ENCODE data around the gene C1QL1. TPM values are rescaled to one million over a fixed set of nuclear protein-coding genes. Genes with fewer than 3 reads are reported as not detected.

Gene C1QL1
- polyA plus RNA-seq, 1 donor from 2014 or later, result 0.19 TPM

- no peak overlapping the region for H3K9ac ChIP-seq (ENCODE audit: low read length)
- no peak overlapping the region for H3K27ac ChIP-seq (ENCODE audit: low read length)
- TF ChIP-seq EZH2 (IDR thresholded peaks at IDR 0.05; ENCODE audit: borderline replicate concordance, insufficient read depth, low read length, poor library complexity, severe bottlenecking) (no peak), RAD21 (conservative IDR thresholded peaks at IDR 0.05) (no peak), CTCF (IDR thresholded peaks at IDR 0.05; ENCODE audit: poor library complexity, severe bottlenecking) (no peak), SMC3 (conservative IDR thresholded peaks at IDR 0.05; ENCODE audit: poor library complexity) (no peak), POLR2AphosphoS5 (IDR thresholded peaks at IDR 0.05) (no peak), EP300 (conservative IDR thresholded peaks at IDR 0.05; ENCODE audit: poor library complexity, severe bottlenecking) (no peak), REST (IDR thresholded peaks at IDR 0.05; ENCODE audit: borderline replicate concordance) (no peak), MXI1 (conservative IDR thresholded peaks at IDR 0.05; ENCODE audit: poor library complexity, severe bottlenecking) (no peak), TAF1 (IDR thresholded peaks at IDR 0.05; ENCODE audit: low read depth) (no peak)
- H3K27me3 ChIP-seq (ENCODE audit: insufficient read depth, low read depth, low read length), result no peaks in the 10 kb centered on the region
- no peaks in the 10 kb centered on the region for H4K20me1 ChIP-seq (ENCODE audit: insufficient read depth)
- H3K79me2 ChIP-seq (replicated peaks; ENCODE audit: insufficient read depth, low read length), result no peaks in the 10 kb centered on the region
- H3K4me2 ChIP-seq (ENCODE audit: low read length), result no peak overlapping the region
- H3K4me3 ChIP-seq (ENCODE audit: low read length), result no peak overlapping the region
- H3K9me2 ChIP-seq (ENCODE audit: insufficient read depth, low read length), result no peaks in the 10 kb centered on the region
- no peak overlapping the region for H2AFZ ChIP-seq (ENCODE audit: low read depth, low read length)
- H3K36me3 ChIP-seq (ENCODE audit: insufficient read depth, low read length), result no peaks in the 10 kb centered on the region
- no peaks in the 10 kb centered on the region for H3K9me3 ChIP-seq (ENCODE audit: low read length)
- no peaks in the 10 kb centered on the region for H3F3A ChIP-seq (ENCODE audit: insufficient read depth, low read length, poor library complexity, severe bottlenecking)
These were observed 14.1 kb upstream of the C1QL1 start for GRCh38 chr17:44982113-44982702.

- no peak overlapping the region for H3K9ac ChIP-seq (ENCODE audit: low read length)
- H3K36me3 ChIP-seq (ENCODE audit: insufficient read depth, low read length), result no peaks in the 10 kb centered on the region
- H3K4me2 ChIP-seq (ENCODE audit: low read length), result no peak overlapping the region
- no peaks in the 10 kb centered on the region for H3K9me2 ChIP-seq (ENCODE audit: insufficient read depth, low read length)
- no peak overlapping the region for H3K27ac ChIP-seq (ENCODE audit: low read length)
- no peak overlapping the region for H3K4me3 ChIP-seq (ENCODE audit: low read length)
- no peaks in the 10 kb centered on the region for H3K79me2 ChIP-seq (replicated peaks; ENCODE audit: insufficient read depth, low read length)
- H4K20me1 ChIP-seq (ENCODE audit: insufficient read depth), result no peaks in the 10 kb centered on the region
- H3F3A ChIP-seq (ENCODE audit: insufficient read depth, low read length, poor library complexity, severe bottlenecking), result no peaks in the 10 kb centered on the region
- no peaks in the 10 kb centered on the region for H3K27me3 ChIP-seq (ENCODE audit: insufficient read depth, low read depth, low read length)
- no peaks in the 10 kb centered on the region for H3K9me3 ChIP-seq (ENCODE audit: low read length)
- H2AFZ ChIP-seq (ENCODE audit: low read depth, low read length), result no peak overlapping the region
- no peak for TF ChIP-seq REST (IDR thresholded peaks at IDR 0.05; ENCODE audit: borderline replicate concordance)
- no peak for TF ChIP-seq MXI1 (conservative IDR thresholded peaks at IDR 0.05; ENCODE audit: poor library complexity, severe bottlenecking)
- TF ChIP-seq POLR2AphosphoS5 (IDR thresholded peaks at IDR 0.05), result no peak
- TF ChIP-seq RAD21 (conservative IDR thresholded peaks at IDR 0.05), result no peak
- TF ChIP-seq EP300 (conservative IDR thresholded peaks at IDR 0.05; ENCODE audit: poor library complexity, severe bottlenecking), result no peak
- TF ChIP-seq EZH2 (IDR thresholded peaks at IDR 0.05; ENCODE audit: borderline replicate concordance, insufficient read depth, low read length, poor library complexity, severe bottlenecking), result no peak
- no peak for TF ChIP-seq CTCF (IDR thresholded peaks at IDR 0.05; ENCODE audit: poor library complexity, severe bottlenecking)
- no peak for TF ChIP-seq SMC3 (conservative IDR thresholded peaks at IDR 0.05; ENCODE audit: poor library complexity)
- TF ChIP-seq TAF1 (IDR thresholded peaks at IDR 0.05; ENCODE audit: low read depth), result no peak
These were observed 13.3 kb upstream of the C1QL1 start for GRCh38 chr17:44981221-44981968.

Measured in neural cell (in vitro differentiated cells).